Endothelial cell of umbilical vein (primary cell): ENCODE measurements around the gene C2orf68. TPM values are rescaled to one million over a fixed set of nuclear protein-coding genes. Genes with fewer than 3 reads are reported as not detected.

Experiments
- BruUV-seq: library from RNA; stranded (reverse); fragments of 400-500 nt; replicated peaks from 2 replicates; lab custom pipeline; 2021; lab: Mats Ljungman, UMichigan
- CTCF ChIA-PET: fragments of 300-600, 350-600 bp; sonication (Branson Sonifier 250); formaldehyde crosslinking; loops from one replicate; lab custom pipeline; 2021; ENCODE audit warnings: antibody characterized with exemption, inconsistent platforms; lab: Charles Lee
- POLR2A ChIA-PET: fragments of 300-600, 350-600 bp; sonication (Branson Sonifier 250); formaldehyde crosslinking; loops from one replicate; lab custom pipeline; 2021; ENCODE audit warnings: antibody characterized with exemption, inconsistent platforms; lab: Charles Lee
- DNase-seq: peaks from one replicate; pipeline ENCODE4 v3.0.0-alpha.2; 2011; ENCODE audit warnings: low read depth, low spot score
- FAIRE-seq: peaks from 2 replicates; lab custom pipeline; 2011; peaks lifted over from hg19 to GRCh38; lab: Jason Lieb, UNC
- H2AFZ ChIP-seq: 2 replicates; pipeline ENCODE4 v1.6.0; 2012; ENCODE audit warnings: low read depth, low read length, control low read depth, inconsistent platforms
- H3K27ac ChIP-seq: 2 replicates; pipeline ENCODE4 v1.5.1; 2011; ENCODE audit warnings: low read depth, mild to moderate bottlenecking, control low read depth, low read length, moderate library complexity; ENCODE audit not compliant: insufficient read depth
- H3K27me3 ChIP-seq, 2 experiments: 2 replicates each; pipeline versions ENCODE4 v1.6.0 to v1.6.1; 2011; ENCODE audit warnings: low read length in 2 of 2, mixed read lengths in 1 of 2; ENCODE audit not compliant: control insufficient read depth in 2 of 2, insufficient read depth in 2 of 2
- H3K36me3 ChIP-seq, 2 experiments: 2 replicates in 1 of 2; 3 replicates in 1 of 2; pipeline ENCODE4 v1.5.1; 2011; ENCODE audit warnings: low read length in 2 of 2, mild to moderate bottlenecking in 1 of 2, moderate library complexity in 1 of 2; ENCODE audit not compliant: control insufficient read depth in 2 of 2, insufficient read depth in 2 of 2; ENCODE audit errors: extremely low read depth in 1 of 2
- H3K4me1 ChIP-seq: 3 replicates; pipeline ENCODE4 v1.5.1; 2011; ENCODE audit warnings: mild to moderate bottlenecking, low read length; ENCODE audit not compliant: control insufficient read depth, insufficient read depth; ENCODE audit errors: extremely low read depth
- H3K4me2 ChIP-seq: 2 replicates; pipeline ENCODE4 v1.6.1; 2011; ENCODE audit warnings: low read length, control low read depth, mixed read lengths; ENCODE audit not compliant: insufficient read depth
- H3K4me3 ChIP-seq, 3 experiments: fragments of 200-600 bp in 1 of 3; sonication (generic), shearing (Covaris generic) in 1 of 3; replicated peaks in 1 of 3; 2 replicates each; pipeline ENCODE4 v1.5.1; 2011 to 2016; ENCODE audit warnings: control low read depth in 3 of 3, low read length in 3 of 3, mild to moderate bottlenecking in 2 of 3, inconsistent platforms in 1 of 3, low read depth in 1 of 3, moderate library complexity in 1 of 3; ENCODE audit not compliant: insufficient read depth in 1 of 3
- H3K79me2 ChIP-seq: 2 replicates; pipeline ENCODE4 v1.6.0; 2012; ENCODE audit warnings: low read length, inconsistent platforms; ENCODE audit not compliant: control insufficient read depth, insufficient read depth
- H3K9ac ChIP-seq: replicated peaks from 2 replicates; pipeline ENCODE3; 2011; ENCODE audit warnings: low read length, control low read depth; ENCODE audit not compliant: insufficient read depth; ENCODE audit errors: extremely low read depth
- H3K9me1 ChIP-seq: replicated peaks from 3 replicates; pipeline ENCODE4 v1.6.0; 2011; ENCODE audit warnings: mild to moderate bottlenecking, low read length; ENCODE audit not compliant: control insufficient read depth, insufficient read depth; ENCODE audit errors: extremely low read depth
- H3K9me3 ChIP-seq: replicated peaks from 2 replicates; pipeline ENCODE4 v1.5.1; 2012; ENCODE audit warnings: low read length, inconsistent platforms; ENCODE audit not compliant: control insufficient read depth, insufficient read depth
- H4K20me1 ChIP-seq: replicated peaks from 2 replicates; pipeline ENCODE3; 2011; ENCODE audit warnings: mild to moderate bottlenecking, low read length; ENCODE audit not compliant: control insufficient read depth, insufficient read depth; ENCODE audit errors: extremely low read depth
- CTCF ChIP-seq, 2 donors: IDR thresholded peaks; 1 replicate in 1 of 2; 2 replicates in 1 of 2; pipeline ENCODE4 v1.5.1; 2011; ENCODE audit warnings: low read length in 2 of 2, mild to moderate bottlenecking in 2 of 2, moderate library complexity in 2 of 2, control low read depth in 1 of 2, inconsistent platforms in 1 of 2, low read depth in 1 of 2; ENCODE audit not compliant: insufficient read depth in 1 of 2; ENCODE audit errors: extremely low read depth in 1 of 2
- EZH2 ChIP-seq: IDR thresholded peaks from 2 replicates; pipeline ENCODE4 v1.6.1; 2012; ENCODE audit warnings: borderline replicate concordance, low read depth, mild to moderate bottlenecking, moderate library complexity, low read length, inconsistent platforms; ENCODE audit not compliant: severe bottlenecking
- FOS ChIP-seq: IDR thresholded peaks from 2 replicates; pipeline ENCODE4 v1.6.1; 2011; ENCODE audit warnings: mild to moderate bottlenecking, low read length, moderate library complexity, borderline replicate concordance; ENCODE audit not compliant: insufficient read depth
- GATA2 ChIP-seq: IDR thresholded peaks from 2 replicates; pipeline ENCODE4 v1.7.0; 2011; ENCODE audit warnings: low read depth, mild to moderate bottlenecking, moderate library complexity, mixed read lengths, low read length; ENCODE audit not compliant: insufficient read length, insufficient read depth
- JUN ChIP-seq: IDR thresholded peaks from 2 replicates; pipeline ENCODE4 v1.6.1; 2011; ENCODE audit warnings: borderline replicate concordance, low read depth; ENCODE audit not compliant: insufficient read length, insufficient read depth
- MAX ChIP-seq: IDR thresholded peaks from 2 replicates; pipeline ENCODE4 v1.6.1; 2011; ENCODE audit not compliant: insufficient read depth, insufficient read length
- MYC ChIP-seq: IDR thresholded peaks from one replicate; pipeline ENCODE4 v1.6.1; 2011; ENCODE audit warnings: mild to moderate bottlenecking, low read depth, low read length
- POLR2A ChIP-seq: IDR thresholded peaks from 2 replicates; pipeline ENCODE4 v1.6.1; 2012; ENCODE audit warnings: low read depth, mild to moderate bottlenecking, control low read depth, low read length
- POLR2AphosphoS5 ChIP-seq: IDR thresholded peaks from 2 replicates; pipeline ENCODE4 v1.6.1; 2012; ENCODE audit warnings: low read depth, mild to moderate bottlenecking, control low read depth, low read length, moderate library complexity; ENCODE audit not compliant: insufficient read depth
- dilution Hi-C: fragments of 300-500 bp; cut with MboI; formaldehyde crosslinking; loops from one replicate; pipeline ENCODE4 v1.15.0; 2019; ENCODE audit warnings: low sequenced_read_pairs; ENCODE audit not compliant: extremely low pct_ligation_motif_present
- intact Hi-C: fragments of 100-400 bp; cut with micrococcal nuclease; formaldehyde crosslinking; loops from one replicate; pipeline ENCODE4 v1.10.0; 2022
- polyA plus RNA-seq, 4 experiments: library from polyadenylated mRNA; depleted of rRNA in 3 of 4; stranded (reverse) in 3 of 4; unstranded in 1 of 4; fragments of >200 nt; gene quantifications; 2 replicates each; pipeline versions ENCODE4 v1.2.1 to v1.2.3, GENCODE V29; 2011 to 2012; ENCODE audit warnings: missing spikeins in 1 of 4
- total RNA-seq: library from RNA; stranded (reverse); gene quantifications from 2 replicates; pipeline ENCODE4 v1.2.3, GENCODE V29; 2021

C2orf68 gene
- total and polyA plus RNA-seq, 2 donors (not counting 3 experiments of a cell fraction or from before 2014, with no cell fraction given) = 17.4 to 27.4 TPM

GRCh38 chr2:85635636-85636035 lies 23.8 kb upstream of the C2orf68 start:
- H4K20me1 ChIP-seq = peaks cover 3% of the 10 kb centered on the region
- dilution Hi-C loops = no loop called here
- ChIA-PET CTCF (interaction anchor here (0.8 to 5.9 kb wide), 8 partner anchors 10 to 180 kb away, joined by 3 to 137 read pairs (median 38); partner anchors contain the start of gene TMEM150A), POLR2A (no interaction called here)
- no TSS peak for BruUV-seq
- H3K9ac ChIP-seq = no peak overlapping the region
- H3K4me1 ChIP-seq = no peaks in the 10 kb centered on the region
- no peaks in the 10 kb centered on the region for H3K27me3 ChIP-seq
- H3K79me2 ChIP-seq = peaks cover 13% of the 10 kb centered on the region
- no peak overlapping the region for H3K4me3 ChIP-seq
- TF ChIP-seq JUN (no peak), FOS (no peak), EZH2 (no peak), GATA2 (no peak), POLR2AphosphoS5 (no peak), POLR2A (no peak), CTCF (IDR thresholded peaks at IDR 0.05; ENCODE audit: extremely low read depth in 1 of 2, insufficient read depth in 1 of 2, low read depth in 1 of 2, low read length in 2 of 2) (no peak), MYC (no peak), MAX (no peak)
- no peak overlapping the region for H3K4me2 ChIP-seq
- peaks cover 33 to 51% of the 10 kb centered on the region in 2 experiments for H3K36me3 ChIP-seq
- FAIRE-seq = no peak
- H3K27ac ChIP-seq = no peak overlapping the region
- H3K9me3 ChIP-seq = no peaks in the 10 kb centered on the region
- no peaks in the 10 kb centered on the region for H3K9me1 ChIP-seq
- H2AFZ ChIP-seq = no peak overlapping the region
- DNase-seq = no peak
- intact Hi-C loops = no loop called here
